GM06990 (cell line): ENCODE data around the gene RTF1.
A peak's percentile ranks its signal among the peaks of the same experiment; 100 is the strongest.

Experiments used
- DNase-seq: peaks from one replicate; pipeline ENCODE4 v3.0.0-alpha.2; 2011; ENCODE audit not compliant: insufficient read length; ENCODE audit errors: extremely low read depth
- H3K27me3 ChIP-seq: replicated peaks from 2 replicates; pipeline ENCODE4 v1.6.0; 2011; ENCODE audit warnings: low read length; ENCODE audit not compliant: control insufficient read depth, insufficient read depth
- H3K36me3 ChIP-seq: 2 replicates; pipeline ENCODE4 v1.5.1; 2011; ENCODE audit warnings: low read length; ENCODE audit not compliant: control insufficient read depth, insufficient read depth
- H3K4me3 ChIP-seq: replicated peaks from 2 replicates; pipeline ENCODE4 v1.5.1; 2011; ENCODE audit warnings: low read depth, mild to moderate bottlenecking, control low read depth, low read length
- TF ChIP-seq, protein P1 (sequence below): IDR thresholded peaks from 2 replicates; pipeline ENCODE4 v1.5.1; 2011; ENCODE audit warnings: low read length, control low read depth, mild to moderate bottlenecking, inconsistent platforms; ENCODE audit not compliant: insufficient read depth, poor library complexity, severe bottlenecking

RTF1 gene

DNA sequence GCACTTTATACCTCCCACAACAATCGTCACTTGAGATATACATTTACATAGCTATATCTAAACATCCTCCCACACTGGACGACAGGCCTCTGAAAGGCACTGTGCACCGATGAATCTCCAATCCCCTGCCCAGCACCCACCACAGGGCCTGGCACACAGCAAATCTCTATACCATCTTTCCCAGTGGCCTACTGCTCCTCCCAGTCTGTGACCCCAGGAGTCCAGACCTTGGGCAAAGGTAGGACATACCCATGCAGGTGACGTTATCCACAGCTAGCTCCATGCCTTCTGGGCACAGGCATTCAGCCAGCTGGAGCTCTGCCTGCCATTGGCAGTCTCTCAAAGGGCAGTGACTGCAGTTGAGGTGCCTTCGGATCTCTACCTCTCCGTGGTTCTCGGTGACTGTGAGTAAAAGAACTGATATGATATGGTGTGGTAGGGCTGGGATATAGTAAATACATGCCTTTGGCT is 91.0 kb downstream of the RTF1 start:
- no peak for DNase-seq
- TF ChIP-seq, protein P1, sequence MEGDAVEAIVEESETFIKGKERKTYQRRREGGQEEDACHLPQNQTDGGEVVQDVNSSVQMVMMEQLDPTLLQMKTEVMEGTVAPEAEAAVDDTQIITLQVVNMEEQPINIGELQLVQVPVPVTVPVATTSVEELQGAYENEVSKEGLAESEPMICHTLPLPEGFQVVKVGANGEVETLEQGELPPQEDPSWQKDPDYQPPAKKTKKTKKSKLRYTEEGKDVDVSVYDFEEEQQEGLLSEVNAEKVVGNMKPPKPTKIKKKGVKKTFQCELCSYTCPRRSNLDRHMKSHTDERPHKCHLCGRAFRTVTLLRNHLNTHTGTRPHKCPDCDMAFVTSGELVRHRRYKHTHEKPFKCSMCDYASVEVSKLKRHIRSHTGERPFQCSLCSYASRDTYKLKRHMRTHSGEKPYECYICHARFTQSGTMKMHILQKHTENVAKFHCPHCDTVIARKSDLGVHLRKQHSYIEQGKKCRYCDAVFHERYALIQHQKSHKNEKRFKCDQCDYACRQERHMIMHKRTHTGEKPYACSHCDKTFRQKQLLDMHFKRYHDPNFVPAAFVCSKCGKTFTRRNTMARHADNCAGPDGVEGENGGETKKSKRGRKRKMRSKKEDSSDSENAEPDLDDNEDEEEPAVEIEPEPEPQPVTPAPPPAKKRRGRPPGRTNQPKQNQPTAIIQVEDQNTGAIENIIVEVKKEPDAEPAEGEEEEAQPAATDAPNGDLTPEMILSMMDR: no peak
- Histone ChIP-seq H3K36me3 (no peaks in the 10 kb centered on the region), H3K4me3 (no peak overlapping the region), H3K27me3 (peaks cover 4% of the 10 kb centered on the region)

DNA sequence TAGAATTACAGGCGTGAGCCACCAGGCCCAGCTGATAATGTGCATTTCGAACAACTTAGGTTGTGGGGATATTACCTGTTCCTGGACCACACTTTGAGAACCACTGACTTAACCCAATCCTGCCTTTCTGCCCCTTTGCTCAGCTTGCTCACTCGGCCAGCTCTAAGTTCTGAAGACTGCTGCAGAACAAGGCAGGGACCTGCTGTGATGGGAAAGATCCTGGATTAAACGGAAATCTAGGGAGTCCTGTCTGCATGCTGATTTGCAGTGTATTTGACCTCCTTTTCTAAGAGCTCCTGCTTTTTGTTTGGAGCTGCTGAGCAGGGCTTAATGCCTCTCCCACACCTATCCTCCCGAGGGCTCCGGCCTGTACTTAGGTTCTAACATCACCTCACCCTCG is 93.8 kb downstream of the RTF1 start:
- TF ChIP-seq, protein P1: no peak
- H3K36me3 ChIP-seq: no peaks in the 10 kb centered on the region
- H3K27me3 ChIP-seq: peaks cover 4% of the 10 kb centered on the region
- no peak for DNase-seq
- no peak overlapping the region for H3K4me3 ChIP-seq

DNA sequence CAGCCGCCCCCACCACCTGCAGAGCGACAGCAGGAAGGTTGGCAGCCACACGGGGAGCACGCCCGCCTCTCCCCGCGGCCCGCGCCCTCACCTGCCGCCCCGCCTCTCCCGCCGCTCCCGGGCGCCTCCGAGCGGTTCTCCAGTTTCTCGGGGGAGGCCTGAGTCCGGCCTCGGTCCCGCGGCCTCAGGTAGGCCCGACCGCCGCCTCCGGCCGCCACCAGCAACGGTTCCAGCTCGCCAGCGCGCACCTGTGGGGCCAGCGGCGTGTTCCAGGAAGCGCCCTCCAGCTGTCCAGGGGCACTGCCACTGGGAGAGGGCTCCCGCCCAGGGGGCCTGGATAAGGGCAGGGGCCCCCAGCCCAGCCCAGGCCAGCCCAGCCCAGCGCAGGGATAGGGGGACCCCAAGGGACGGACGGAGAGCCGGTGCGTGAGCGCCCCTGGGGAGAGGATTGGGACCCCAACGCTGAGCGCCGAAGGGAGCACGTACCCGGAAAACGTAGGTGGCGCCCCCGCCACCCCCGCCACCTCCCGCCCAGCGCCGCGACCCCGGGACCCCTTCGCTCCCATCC is 94.5 kb downstream of the RTF1 start:
- Histone ChIP-seq H3K36me3 (no peaks in the 10 kb centered on the region), H3K27me3 (peaks cover 4% of the 10 kb centered on the region), H3K4me3 (no peak overlapping the region)
- DNase-seq: no peak
- TF ChIP-seq, protein P1: no peak

DNA sequence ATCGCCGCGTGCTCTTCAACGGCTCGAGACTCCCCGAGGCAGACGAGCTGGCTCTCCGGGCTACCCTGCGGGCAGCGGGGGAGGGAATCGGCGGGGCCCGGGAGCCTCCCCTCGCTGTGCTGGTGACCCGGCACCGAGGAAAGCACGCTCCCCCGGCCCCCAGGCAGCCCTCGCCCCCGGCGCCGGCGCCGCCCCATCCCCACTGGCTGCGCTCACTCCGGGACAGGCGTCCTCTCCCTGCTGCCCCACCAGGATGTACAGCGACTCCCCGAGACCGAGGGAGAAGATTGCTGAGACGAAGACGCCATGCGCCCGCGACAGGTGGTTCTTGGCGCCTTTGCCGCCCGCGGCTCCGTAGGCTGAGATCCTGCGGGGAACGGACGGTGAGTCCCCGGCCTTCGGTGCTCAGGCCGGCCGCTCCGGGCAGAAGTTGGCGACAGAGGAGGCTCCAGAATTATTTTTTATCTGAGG is 95.0 kb downstream of the RTF1 start:
- peaks cover 4% of the 10 kb centered on the region for H3K27me3 ChIP-seq
- H3K4me3 ChIP-seq: peak overlapping the region; percentile 2
- TF ChIP-seq, protein P1: no peak
- DNase-seq: no peak
- H3K36me3 ChIP-seq: no peaks in the 10 kb centered on the region

DNA sequence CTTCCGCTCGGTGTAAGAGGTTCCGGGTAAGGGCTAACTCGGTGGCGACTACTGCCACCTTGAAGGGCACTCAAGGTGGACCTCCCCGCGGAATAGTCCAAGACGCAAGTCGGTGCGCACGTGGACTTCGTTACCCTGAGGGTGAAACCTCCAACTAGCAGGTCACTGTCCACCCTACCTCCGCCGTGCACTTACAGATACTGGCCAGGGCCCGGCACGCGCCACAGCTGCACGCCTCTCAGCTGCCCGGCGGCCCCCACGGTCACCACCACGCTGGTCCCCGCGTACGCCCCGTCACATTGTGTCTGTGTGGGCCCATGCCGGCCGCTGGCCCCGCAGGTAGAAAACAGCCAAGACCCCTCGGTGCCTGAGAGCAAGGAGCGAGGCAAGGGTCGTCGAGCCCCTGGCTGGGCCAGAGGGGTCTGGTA is 95.6 kb downstream of the RTF1 start:
- H3K4me3 ChIP-seq: peak overlapping the region; percentile 31
- DNase-seq: no peak
- peaks cover 2% of the 10 kb centered on the region for H3K36me3 ChIP-seq
- TF ChIP-seq, protein P1: no peak
- peaks cover 4% of the 10 kb centered on the region for H3K27me3 ChIP-seq
